HEK293 (cell line): ENCODE measurements around the gene TSPO2.

Experiments used
- CTCF ChIA-PET: fragments of 350-600 bp; formaldehyde crosslinking; extraction: SDS; loops from one replicate; lab custom pipeline; 2021; ENCODE audit warnings: antibody characterized with exemption; lab: Yijun Ruan, JAX
- POLR2A ChIA-PET: fragments of 300-600 bp; formaldehyde crosslinking; extraction: SDS; loops from one replicate; lab custom pipeline; 2020; ENCODE audit warnings: antibody characterized with exemption, inconsistent platforms; lab: Yijun Ruan, JAX
- H3K27ac ChIP-seq: fragments of 200-500 bp; sonication (Bioruptor generic); 2 replicates; pipeline ENCODE4 v1.5.1; 2014; ENCODE audit warnings: low read depth, low read length, control low read depth, inconsistent platforms; ENCODE audit errors: extremely low read depth
- H3K36me3 ChIP-seq, 2 experiments: fragments of 200-500 bp in 1 of 2; sonication (Bioruptor generic) in 1 of 2; 1 replicate in 1 of 2; 2 replicates in 1 of 2; pipeline ENCODE4 v1.5.1; 2014 to 2017; ENCODE audit warnings: inconsistent platforms in 2 of 2, low read length in 2 of 2; ENCODE audit not compliant: control insufficient read depth in 2 of 2, insufficient read depth in 1 of 2
- H3K4me1 ChIP-seq: fragments of 200-500 bp; sonication (Bioruptor generic); 2 replicates; pipeline ENCODE4 v1.5.1; 2014; ENCODE audit warnings: mild to moderate bottlenecking, low read length, inconsistent platforms; ENCODE audit not compliant: control insufficient read depth, insufficient read depth
- H3K4me3 ChIP-seq: 2 replicates; pipeline ENCODE4 v1.5.1; 2011; ENCODE audit warnings: low read depth, mild to moderate bottlenecking, control low read depth, low read length, moderate library complexity
- H3K9me3 ChIP-seq: fragments of 200-500 bp; sonication (Bioruptor generic); 2 replicates; pipeline ENCODE4 v1.5.1; 2014; ENCODE audit warnings: low read depth, low read length, inconsistent platforms; ENCODE audit not compliant: control insufficient read depth, insufficient read depth
- GLIS1 ChIP-seq: fragments of 450-650 bp; formaldehyde crosslinking; IDR thresholded peaks from 2 replicates; pipeline ENCODE4 v1.5.1; 2016; ENCODE audit warnings: missing biosample characterization, missing genetic modification characterization
- IKZF3 ChIP-seq: fragments of 450-650 bp; IDR thresholded peaks from 2 replicates; pipeline ENCODE4 v1.5.0; 2018; ENCODE audit warnings: missing biosample characterization, mild to moderate bottlenecking, missing genetic modification characterization, moderate library complexity
- PATZ1 ChIP-seq: fragments of 450-650 bp; formaldehyde crosslinking; IDR thresholded peaks from 2 replicates; pipeline ENCODE4 v1.5.1; 2016; ENCODE audit warnings: missing biosample characterization, missing genetic modification characterization
- PRDM1 ChIP-seq: fragments of 450-650 bp; formaldehyde crosslinking; IDR thresholded peaks from 2 replicates; pipeline ENCODE4; 2016; ENCODE audit warnings: missing biosample characterization, missing genetic modification characterization
- TRIM28 ChIP-seq: IDR thresholded peaks from 2 replicates; pipeline ENCODE4 v1.6.1; 2011; ENCODE audit warnings: low read length, control low read depth, borderline replicate concordance
- ZFHX2 ChIP-seq: fragments of 450-650 bp; formaldehyde crosslinking; conservative IDR thresholded peaks from 2 replicates; pipeline ENCODE4 v1.5.1; 2016; ENCODE audit warnings: missing biosample characterization, missing genetic modification characterization
- ZFP41 ChIP-seq: fragments of 450-650 bp; formaldehyde crosslinking; IDR thresholded peaks from 2 replicates; pipeline ENCODE4 v1.5.1; 2016; ENCODE audit warnings: missing biosample characterization, missing genetic modification characterization, borderline replicate concordance
- ZNF24 ChIP-seq: fragments of 450-650 bp; formaldehyde crosslinking; IDR thresholded peaks from 2 replicates; pipeline ENCODE4 v1.5.1; 2016; ENCODE audit warnings: missing biosample characterization, missing genetic modification characterization
- ZNF350 ChIP-seq: fragments of 450-650 bp; formaldehyde crosslinking; IDR thresholded peaks from 2 replicates; pipeline ENCODE4 v1.5.0; 2017; ENCODE audit warnings: missing biosample characterization, mild to moderate bottlenecking, missing genetic modification characterization
- ZNF354C ChIP-seq: fragments of 450-650 bp; formaldehyde crosslinking; IDR thresholded peaks from 2 replicates; pipeline ENCODE4 v1.5.1; 2016; ENCODE audit warnings: missing biosample characterization, missing genetic modification characterization, low read depth, borderline replicate concordance
- ZNF501 ChIP-seq: fragments of 450-650 bp; formaldehyde crosslinking; IDR thresholded peaks from 2 replicates; pipeline ENCODE4 v1.5.1; 2016; ENCODE audit warnings: missing biosample characterization, missing genetic modification characterization
- ZNF580 ChIP-seq: fragments of 450-650 bp; formaldehyde crosslinking; IDR thresholded peaks from 2 replicates; pipeline ENCODE4 v1.5.1; 2016; ENCODE audit warnings: missing biosample characterization, missing genetic modification characterization
- ZNF626 ChIP-seq: fragments of 450-650 bp; sonication (Bioruptor Pico); formaldehyde crosslinking; IDR thresholded peaks from 2 replicates; pipeline ENCODE4 v1.5.1; 2018; ENCODE audit warnings: missing biosample characterization, missing genetic modification characterization, inconsistent platforms
- ZNF629 ChIP-seq: fragments of 450-650 bp; formaldehyde crosslinking; IDR thresholded peaks from 2 replicates; pipeline ENCODE4 v1.5.1; 2017; ENCODE audit warnings: missing biosample characterization, missing genetic modification characterization
- ZNF843 ChIP-seq: fragments of 450-650 bp; formaldehyde crosslinking; IDR thresholded peaks from 2 replicates; pipeline ENCODE4 v1.5.1; 2016; ENCODE audit warnings: missing biosample characterization, missing genetic modification characterization
- TF ChIP-seq, protein P1 (sequence below): fragments of 450-650 bp; formaldehyde crosslinking; IDR thresholded peaks from 2 replicates; pipeline ENCODE4 v1.5.1; 2016; ENCODE audit warnings: missing biosample characterization, missing genetic modification characterization
- TF ChIP-seq, protein P2 (sequence below): fragments of 450-650 bp; formaldehyde crosslinking; IDR thresholded peaks from 2 replicates; pipeline ENCODE4 v1.5.1; 2016; ENCODE audit warnings: missing biosample characterization, missing genetic modification characterization
- TF ChIP-seq, protein P3 (sequence below): fragments of 450-650 bp; formaldehyde crosslinking; IDR thresholded peaks from 2 replicates; pipeline ENCODE4 v1.5.1; 2016; ENCODE audit warnings: missing biosample characterization, missing genetic modification characterization

TSPO2 gene

GRCh38 chr6:40992746-40993145 is 49.5 kb upstream of the TSPO2 start:
- ChIA-PET CTCF (interaction anchor here (0.6 to 1.5 kb wide), 3 partner anchors 22 to 88 kb away, joined by 3 to 4 read pairs (median 3); no protein-coding TSS in a partner anchor), POLR2A (no interaction called here)
- Histone ChIP-seq H3K9me3 (no peaks in the 10 kb centered on the region), H3K4me3 (no peak overlapping the region), H3K27ac (no peak overlapping the region), H3K36me3 (no peaks in the 10 kb centered on the region), H3K4me1 (peaks cover 15% of the 10 kb centered on the region)
- TF ChIP-seq ZNF350 (tag by site-specific recombination) (no peak), ZNF626 (tag by site-specific recombination) (no peak)
- TF ChIP-seq, protein P1, sequence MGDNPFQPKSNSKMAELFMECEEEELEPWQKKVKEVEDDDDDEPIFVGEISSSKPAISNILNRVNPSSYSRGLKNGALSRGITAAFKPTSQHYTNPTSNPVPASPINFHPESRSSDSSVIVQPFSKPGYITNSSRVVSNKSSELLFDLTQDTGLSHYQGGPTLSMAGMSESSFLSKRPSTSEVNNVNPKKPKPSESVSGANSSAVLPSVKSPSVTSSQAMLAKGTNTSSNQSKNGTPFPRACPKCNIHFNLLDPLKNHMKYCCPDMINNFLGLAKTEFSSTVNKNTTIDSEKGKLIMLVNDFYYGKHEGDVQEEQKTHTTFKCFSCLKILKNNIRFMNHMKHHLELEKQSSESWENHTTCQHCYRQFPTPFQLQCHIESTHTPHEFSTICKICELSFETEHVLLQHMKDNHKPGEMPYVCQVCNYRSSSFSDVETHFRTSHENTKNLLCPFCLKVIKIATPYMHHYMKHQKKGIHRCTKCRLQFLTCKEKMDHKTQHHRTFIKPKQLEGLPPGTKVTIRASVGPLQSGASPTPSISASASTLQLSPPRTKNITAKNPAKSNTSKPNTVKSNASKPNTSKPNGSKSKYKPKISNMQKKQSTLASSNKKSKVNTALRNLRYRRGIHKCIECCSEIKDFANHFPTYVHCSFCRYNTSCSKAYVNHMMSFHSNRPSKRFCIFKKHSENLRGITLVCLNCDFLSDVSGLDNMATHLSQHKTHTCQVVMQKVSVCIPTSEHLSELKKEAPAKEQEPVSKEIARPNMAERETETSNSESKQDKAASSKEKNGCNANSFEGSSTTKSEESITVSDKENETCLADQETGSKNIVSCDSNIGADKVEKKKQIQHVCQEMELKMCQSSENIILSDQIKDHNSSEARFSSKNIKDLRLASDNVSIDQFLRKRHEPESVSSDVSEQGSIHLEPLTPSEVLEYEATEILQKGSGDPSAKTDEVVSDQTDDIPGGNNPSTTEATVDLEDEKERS (tag by site-specific recombination): no peak
- TF ChIP-seq, all 188 proteins: peak for 0

DNA sequence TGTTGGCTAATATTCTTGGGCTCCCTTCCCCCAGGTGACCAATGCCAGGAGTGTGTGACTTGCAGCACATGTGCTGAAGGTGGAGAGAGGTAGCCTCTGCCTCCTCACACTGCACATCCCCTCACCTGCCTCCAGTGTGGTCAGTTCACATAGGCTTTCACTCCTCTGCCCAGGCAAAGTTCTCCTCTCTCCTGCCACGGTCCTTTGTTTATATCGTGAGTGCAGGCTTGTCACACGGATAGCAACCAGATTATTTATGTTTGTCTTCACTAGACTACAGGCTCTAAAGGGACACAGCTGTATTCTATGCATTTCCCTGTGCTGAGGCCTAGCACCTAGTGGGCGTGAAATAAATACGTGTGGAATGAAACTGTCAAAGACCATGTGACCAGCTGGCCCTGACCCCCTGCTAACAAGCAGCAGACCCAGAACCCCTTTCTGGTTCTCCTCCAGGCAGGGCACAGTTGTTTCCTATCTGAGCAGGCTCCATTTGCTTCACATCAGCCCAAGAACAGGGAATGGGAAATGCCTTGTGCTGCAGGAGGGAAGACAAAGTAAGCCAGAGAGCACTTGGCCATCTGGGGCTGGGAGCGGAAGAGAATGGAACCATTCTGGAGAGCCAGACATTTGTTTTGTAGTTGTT is 45.6 kb upstream of the TSPO2 start:
- H3K4me3 ChIP-seq: no peak overlapping the region
- no peaks in the 10 kb centered on the region for H3K9me3 ChIP-seq
- no peaks in the 10 kb centered on the region for H3K36me3 ChIP-seq
- peaks cover 20% of the 10 kb centered on the region for H3K4me1 ChIP-seq
- CTCF ChIA-PET: interaction anchor here (0.7 to 4.9 kb wide), 6 partner anchors 18 to 107 kb away, joined by 3 to 40 read pairs (median 14); no protein-coding TSS in a partner anchor
- POLR2A ChIA-PET: interaction anchor here (0.8 to 1.8 kb wide), 2 partner anchors 8 to 76 kb away, joined by 3 to 8 read pairs; partner anchors contain the start of genes NFYA and OARD1
- TF ChIP-seq GLIS1 (tag by site-specific recombination) (peak; percentile 11; the same call in 1 of the 2 replicates), TRIM28 (peak; percentile 5; the same call in 1 of the 2 replicates), ZFHX2 (peak; percentile 47; the same call in 1 of the 2 replicates)
- TF ChIP-seq, protein P2, sequence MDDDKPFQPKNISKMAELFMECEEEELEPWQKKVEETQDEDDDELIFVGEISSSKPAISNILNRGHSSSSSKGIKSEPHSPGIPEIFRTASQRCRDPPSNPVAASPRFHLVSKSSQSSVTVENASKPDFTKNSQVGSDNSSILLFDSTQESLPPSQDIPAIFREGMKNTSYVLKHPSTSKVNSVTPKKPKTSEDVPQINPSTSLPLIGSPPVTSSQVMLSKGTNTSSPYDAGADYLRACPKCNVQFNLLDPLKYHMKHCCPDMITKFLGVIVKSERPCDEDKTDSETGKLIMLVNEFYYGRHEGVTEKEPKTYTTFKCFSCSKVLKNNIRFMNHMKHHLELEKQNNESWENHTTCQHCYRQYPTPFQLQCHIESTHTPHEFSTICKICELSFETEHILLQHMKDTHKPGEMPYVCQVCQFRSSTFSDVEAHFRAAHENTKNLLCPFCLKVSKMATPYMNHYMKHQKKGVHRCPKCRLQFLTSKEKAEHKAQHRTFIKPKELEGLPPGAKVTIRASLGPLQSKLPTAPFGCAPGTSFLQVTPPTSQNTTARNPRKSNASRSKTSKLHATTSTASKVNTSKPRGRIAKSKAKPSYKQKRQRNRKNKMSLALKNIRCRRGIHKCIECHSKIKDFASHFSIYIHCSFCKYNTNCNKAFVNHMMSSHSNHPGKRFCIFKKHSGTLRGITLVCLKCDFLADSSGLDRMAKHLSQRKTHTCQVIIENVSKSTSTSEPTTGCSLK: no peak
- TF ChIP-seq, all 188 proteins: peak for 3
- H3K27ac ChIP-seq: peak overlapping the region; percentile 70

DNA sequence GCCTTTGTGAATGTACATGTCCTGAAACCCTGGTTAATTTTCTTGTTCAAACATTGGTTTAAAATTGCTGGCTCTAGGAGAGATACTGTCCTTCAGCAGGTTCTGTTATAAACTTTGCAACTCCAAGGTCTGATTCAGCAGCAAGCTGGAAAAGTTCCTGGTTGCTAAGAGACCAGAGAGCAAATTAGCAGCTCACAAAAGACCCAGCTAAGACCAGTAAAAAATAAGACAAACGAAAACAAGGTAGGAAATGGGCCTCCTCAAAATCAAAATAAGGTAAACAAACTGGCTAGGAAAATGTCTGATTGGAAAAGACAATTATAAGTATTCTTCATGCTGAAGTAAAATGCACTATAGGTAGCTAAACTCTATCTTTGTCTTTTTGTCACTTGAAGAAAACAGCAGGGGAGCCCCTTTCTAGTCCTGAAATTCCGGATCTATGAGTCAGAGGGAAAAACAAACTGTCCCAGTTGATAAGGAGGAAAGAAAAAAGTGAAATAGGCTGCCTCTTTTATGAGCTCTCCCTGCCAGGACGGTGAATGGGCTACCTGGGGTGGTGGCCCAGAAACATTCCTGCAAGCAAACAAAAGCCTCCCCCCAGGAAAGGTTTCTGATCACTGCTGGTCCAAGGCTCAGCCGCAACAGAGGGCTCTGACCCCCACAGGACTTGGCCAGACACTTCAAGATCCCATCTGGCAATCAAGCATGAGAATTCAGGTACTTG is 44.9 kb upstream of the TSPO2 start:
- peaks cover 20% of the 10 kb centered on the region for H3K4me1 ChIP-seq
- H3K9me3 ChIP-seq: no peaks in the 10 kb centered on the region
- ChIA-PET CTCF (interaction anchor here (0.6 to 4.9 kb wide), 15 partner anchors 9 to 167 kb away, joined by 3 to 40 read pairs (median 3); no protein-coding TSS in a partner anchor), POLR2A (interaction anchor here (0.7 to 1.8 kb wide), 4 partner anchors 9 to 674 kb away, joined by 3 to 8 read pairs (median 5); partner anchors contain the start of genes NFYA and OARD1)
- no peaks in the 10 kb centered on the region for H3K36me3 ChIP-seq
- H3K27ac ChIP-seq: peak overlapping the region; percentile 70
- no peak overlapping the region; the same call in 1 of the 2 replicates for H3K4me3 ChIP-seq
- TF ChIP-seq ZFP41 (tag by site-specific recombination) (no peak), PRDM1 (tag by site-specific recombination) (peak; percentile 94), IKZF3 (peak; percentile 89), ZNF354C (tag by site-specific recombination) (no peak), ZNF501 (tag by site-specific recombination) (0 out of 2 replicates have a peak, but pooled peaks have one; percentile 18), ZNF843 (tag by site-specific recombination) (peak; percentile 57; the same call in 1 of the 2 replicates), PATZ1 (tag by site-specific recombination) (peak; percentile 84), ZNF629 (peak; percentile 64), ZNF580 (tag by site-specific recombination) (0 out of 2 replicates have a peak, but pooled peaks have one; percentile 35), ZNF350 (tag by site-specific recombination) (peak; percentile 40; the same call in 1 of the 2 replicates), ZNF24 (tag by site-specific recombination) (peak; percentile 68; the same call in 1 of the 2 replicates)
- TF ChIP-seq, protein P3, sequence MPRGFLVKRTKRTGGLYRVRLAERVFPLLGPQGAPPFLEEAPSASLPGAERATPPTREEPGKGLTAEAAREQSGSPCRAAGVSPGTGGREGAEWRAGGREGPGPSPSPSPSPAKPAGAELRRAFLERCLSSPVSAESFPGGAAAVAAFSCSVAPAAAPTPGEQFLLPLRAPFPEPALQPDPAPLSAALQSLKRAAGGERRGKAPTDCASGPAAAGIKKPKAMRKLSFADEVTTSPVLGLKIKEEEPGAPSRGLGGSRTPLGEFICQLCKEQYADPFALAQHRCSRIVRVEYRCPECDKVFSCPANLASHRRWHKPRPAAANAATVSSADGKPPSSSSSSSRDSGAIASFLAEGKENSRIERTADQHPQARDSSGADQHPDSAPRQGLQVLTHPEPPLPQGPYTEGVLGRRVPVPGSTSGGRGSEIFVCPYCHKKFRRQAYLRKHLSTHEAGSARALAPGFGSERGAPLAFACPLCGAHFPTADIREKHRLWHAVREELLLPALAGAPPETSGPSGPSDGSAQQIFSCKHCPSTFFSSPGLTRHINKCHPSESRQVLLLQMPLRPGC (tag by site-specific recombination): peak; percentile 52; the same call in 1 of the 2 replicates
